GM19043 (cell line): ENCODE measurements around the gene SYK.

Source experiments
- ATAC-seq: cut with Tn5 transposase; IDR thresholded peaks from one replicate; pipeline ENCODE4 v1.9.1; 2021; ENCODE audit warnings: low read depth; ENCODE audit not compliant: unreplicated experiment

The SYK gene

DNA sequence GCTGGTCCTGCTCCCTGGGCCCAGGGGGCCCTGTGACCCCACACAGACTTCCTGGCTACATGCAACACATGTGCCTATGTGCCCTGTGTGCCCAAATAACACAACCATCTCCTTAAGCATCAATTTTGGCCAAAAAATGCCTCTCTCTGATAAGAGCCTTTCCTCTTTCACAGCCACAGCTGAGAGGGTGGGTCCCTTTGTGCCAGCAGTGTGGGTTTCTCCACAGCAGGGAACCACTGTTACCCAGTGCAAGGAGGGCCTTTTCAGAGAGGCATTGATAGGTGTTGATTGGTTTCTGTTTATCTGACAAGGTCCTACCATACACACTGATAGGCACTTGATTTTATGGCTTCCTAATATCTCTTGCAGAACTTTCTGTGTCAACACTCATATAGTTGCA, 42.7 kb downstream of the SYK start:
- no peak for ATAC-seq

DNA sequence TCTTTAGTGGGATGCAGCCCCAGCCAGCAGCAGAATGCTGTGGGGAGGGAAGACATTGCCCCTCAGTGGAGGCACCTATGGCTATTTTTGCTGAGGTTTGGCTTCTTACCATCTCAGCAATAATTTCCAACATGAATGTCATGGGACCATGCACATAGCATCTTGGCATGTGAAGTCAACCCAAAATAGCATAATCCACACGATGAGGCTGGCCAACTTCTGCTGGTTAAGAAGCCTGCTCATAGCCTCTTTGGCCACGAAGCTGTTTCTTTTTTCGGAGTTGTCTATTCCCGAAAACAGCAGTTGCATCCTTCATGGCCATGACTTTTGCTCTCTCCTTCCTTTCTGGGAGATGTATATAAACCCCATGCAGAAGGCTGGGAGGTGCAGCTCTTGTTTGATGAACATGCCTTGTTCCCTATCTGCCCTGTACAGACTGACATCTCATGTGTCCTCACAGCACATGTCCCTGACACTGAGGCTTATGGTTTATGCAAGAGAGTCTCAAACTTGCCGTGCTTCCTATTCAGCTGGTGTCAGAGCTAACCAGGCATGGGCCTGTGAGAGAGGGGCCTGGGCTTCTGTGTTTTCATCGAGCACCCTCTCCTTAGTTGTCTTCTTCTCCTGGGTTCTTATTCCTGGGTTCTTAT, 45.3 kb downstream of the SYK start:
- no peak for ATAC-seq

DNA sequence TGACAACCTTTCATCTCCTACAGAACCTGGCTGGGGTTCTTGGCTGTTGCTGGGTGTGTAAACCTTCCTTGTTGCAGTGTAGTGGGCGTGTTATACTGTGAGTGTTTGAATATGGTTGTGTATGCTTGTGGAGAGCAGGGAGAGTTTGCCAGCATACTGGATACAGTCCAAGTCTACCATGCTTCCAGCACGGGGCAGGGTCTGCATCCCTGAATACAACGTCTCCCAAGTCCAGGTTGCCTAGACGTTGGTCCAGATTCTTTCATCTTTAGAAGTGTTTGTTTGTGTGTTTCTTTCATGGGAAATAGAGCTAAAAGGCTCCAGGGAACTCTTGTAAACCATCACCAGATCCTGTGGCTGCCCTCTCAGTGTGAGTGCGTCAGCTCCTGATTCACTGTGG, 46.4 kb downstream of the SYK start:
- no peak for ATAC-seq

DNA sequence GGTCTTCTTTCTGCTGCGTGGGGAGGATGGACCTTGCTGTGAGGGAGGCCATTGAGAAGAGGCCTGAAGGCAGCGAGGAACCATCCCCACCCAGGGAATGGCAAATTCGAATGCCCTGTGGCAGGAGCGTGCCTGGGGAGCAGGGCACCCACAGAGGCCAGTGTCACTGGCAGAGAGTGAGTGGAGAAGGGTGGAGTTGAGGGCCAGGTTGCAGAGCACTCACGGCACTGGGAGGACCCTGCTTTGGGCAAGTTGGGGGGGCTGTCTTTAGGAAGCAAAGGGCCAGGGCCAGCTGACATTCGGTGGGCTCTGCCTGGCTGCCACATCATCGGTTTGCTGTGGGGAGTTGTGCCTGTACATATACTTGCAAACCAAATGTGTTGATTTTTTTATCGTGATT, 47.2 kb downstream of the SYK start:
- ATAC-seq: no peak

DNA sequence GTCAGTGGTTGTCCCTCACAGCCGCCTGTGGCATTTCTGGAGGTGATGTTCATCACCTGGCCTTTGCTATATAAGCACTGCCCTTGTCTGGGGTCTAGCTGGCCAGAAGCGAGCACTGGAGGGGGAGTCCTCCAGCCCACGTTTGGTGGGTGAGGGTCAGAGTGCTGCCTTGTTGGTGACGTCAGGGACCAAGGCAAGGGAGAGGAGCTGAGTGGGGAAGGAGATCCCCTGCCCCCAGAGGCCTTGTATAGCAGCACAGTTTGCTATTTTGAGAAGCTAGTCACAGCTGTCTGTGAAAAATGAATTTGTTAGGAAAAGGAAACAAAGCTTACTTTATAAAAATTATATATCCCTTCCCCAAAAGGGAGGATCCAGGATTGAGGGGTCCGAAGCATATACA, 49.8 kb downstream of the SYK start:
- no peak for ATAC-seq

DNA sequence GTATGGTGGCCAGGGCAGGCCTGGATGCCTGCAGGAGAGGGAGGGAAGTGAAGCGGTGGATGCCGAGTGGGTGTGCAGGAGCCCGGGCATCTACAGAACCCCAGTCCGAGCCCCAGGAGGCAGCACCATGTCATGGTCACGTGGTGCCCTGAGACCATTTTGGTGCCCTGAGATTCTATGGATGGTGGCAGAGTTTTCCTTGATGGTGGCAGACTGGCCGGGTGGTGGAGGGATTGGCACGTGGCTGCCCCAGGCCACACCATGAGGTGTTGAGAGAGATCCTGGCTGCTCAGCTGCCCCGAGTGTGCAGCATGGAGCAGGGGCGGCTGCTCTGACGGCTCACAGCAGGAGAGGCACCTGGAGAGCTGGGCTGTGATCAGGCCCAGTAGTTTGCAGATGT, 52.3 kb downstream of the SYK start:
- no peak for ATAC-seq

DNA sequence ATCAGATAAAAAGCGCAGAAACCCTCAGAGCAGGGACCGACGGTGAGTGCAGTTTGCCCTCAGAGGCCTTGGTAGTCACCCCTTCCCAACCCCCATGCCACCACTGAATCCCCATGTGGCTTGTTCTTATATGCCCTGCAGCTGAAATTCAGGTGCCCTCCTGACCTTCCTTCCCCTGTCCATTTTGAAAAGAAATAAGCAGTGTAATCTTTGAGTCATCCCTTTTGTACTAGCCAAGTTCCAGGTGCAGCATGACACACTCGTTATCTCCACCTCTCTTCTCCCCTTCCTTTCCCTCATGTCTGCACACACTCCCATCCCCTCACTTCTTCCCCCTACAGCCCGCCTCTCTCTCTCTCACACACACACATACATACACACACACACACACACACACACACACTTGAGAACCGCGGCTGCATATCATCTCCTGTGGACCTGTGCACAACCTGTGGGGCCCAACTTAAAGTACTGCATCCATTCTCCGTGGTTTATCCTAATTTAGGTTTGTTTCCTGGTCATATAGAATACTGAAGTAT, 53.1 kb downstream of the SYK start:
- no peak for ATAC-seq

DNA sequence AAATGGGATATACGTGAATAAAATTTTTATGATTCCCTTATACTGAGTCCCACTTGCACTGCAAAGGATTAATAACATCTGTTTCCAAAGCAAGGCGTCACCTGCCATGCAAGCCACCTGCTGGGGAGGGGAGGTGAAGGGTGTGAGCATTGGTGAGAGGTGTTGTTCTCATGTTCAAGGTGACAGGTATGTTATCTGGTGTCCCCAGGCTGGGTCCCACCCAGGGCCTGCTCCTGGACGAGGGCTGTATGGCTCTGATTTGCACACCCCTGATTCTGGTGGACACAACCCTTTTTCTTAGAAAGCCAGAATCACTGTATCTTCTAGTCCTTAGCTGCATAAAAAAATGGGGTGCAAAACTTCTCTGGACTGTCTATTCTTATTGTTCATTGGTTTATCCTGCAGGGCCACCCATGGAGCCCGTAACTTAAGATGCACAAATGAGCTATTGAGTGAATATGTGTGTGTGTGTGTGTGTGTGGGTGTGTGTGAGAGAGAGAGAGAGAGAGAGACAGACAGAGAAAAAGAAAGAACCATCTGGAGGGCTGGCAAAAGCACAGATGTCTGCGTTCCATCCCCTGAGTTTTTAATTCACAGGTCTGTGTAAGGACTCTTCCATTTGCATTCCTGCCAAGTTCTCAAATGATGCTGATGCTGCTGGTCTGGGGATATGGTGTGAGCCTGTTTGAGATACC, 53.7 kb downstream of the SYK start:
- no peak for ATAC-seq

DNA sequence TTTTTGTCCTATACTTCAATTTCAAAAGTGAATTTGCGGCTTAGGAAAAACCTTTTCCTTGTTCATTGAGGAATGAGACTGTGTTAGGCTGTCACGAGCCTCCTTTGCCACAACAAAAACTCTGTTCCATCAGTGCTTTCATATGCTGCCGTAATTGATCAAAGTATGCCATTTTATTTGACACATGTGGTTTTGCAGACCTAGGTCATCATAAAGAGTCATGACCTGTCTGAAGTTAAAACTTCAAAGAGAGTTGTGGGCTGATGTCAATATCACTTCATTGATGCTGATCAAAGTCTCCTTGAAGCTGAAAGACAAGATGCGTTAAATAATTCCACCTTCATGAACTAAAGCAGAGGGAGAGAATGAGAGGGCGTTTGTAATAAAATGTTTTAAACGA, 55.5 kb downstream of the SYK start:
- ATAC-seq: no peak

DNA sequence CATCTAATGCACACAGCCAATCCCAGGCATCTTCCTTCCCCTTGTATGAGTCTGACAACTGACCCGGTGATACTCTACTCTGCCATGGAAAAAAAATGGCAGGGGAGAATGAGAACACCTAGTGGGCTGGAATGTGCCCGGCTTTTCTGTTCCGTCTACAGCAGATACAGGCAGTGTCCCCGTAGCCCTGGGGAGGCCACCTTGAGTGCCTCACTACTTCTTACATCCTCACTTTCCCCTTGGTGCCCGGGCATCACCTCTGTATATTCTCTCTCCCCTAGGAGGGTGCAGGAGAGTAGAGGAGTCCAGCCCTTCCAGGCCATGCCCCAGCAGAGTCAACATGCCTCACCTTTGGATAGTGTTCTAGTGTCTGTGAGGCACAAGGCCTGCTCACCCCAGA, 56.2 kb downstream of the SYK start:
- no peak for ATAC-seq

DNA sequence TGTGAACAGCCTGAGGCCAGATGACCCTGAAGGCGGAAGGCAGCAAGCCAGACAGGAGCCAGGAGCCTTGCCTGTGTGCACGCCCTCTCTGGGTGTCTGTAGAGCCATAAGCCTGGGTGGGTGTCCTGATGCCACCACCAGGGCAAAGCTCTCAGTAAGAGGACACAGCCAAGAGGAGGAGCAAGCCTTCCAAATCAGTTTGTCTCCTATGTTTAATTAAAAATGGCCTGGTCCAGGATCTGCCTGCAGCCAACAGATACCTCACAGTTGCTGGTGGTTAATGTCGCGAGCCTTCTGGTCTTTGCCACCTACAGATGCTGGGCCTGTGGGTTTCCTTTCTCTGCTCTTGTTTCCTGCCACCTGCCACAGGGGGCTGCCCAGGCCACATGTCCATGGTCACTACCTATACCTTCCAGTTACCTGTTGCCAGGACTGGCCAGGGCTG, 56.9 kb downstream of the SYK start:
- no peak for ATAC-seq

DNA sequence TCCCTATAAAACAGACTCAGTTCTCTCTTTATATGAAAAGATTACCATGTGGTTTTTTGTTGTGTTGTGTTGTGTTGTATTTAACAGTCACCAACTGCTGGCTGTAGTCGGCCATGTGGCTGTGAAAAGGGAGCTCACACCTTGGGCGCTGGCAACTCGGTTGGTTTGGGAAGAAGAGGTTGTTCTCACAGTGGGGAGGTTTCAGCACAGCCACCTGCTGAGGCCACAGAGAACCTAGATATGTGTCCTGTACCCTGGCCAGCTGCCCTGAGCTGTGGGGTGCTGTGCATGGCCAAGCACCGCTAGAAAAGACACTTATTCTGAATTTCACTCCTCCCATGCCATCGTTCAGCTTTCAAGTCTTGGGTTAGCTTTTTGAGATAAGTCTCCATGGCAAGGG, 58.8 kb downstream of the SYK start:
- no peak for ATAC-seq

DNA sequence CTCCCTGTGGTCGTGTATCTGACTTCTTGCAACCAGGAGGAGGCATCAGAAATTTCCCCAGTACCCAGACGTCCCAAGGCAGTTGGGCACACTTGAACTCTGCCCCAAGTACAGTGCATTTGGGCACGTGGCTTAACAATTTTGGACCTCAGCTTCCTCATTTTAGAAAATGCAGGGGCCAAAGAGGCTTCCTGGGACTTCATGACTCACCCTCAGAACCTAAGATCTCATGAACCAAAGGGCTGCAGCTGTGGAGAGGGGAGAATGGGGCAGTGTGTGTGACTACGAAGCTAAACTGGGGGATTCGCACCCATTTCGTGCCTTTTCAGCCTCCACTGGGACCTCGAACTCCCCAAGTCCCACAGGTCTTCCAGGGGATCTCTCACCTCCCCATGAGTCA, 59.2 kb downstream of the SYK start:
- ATAC-seq: no peak

DNA sequence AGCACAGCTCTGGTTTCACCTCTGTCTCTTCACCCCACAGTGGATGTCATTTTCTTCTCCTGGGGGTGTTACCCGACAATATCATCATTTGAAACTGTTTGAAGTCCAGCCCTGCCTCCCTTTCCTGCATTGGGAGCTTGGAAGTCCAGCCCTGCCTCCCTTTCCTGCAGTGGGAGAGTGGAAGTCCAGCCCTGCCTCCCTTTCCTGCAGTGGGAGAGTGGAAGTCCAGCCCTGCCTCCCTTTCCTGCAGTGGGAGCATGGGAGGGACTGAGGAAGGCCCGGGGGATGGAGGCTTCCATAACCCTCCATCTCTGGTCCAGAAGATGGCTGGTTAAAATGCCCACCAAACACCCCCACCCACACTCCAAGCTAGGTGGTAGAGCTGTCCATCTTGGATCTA, 59.8 kb downstream of the SYK start:
- ATAC-seq: no peak

DNA sequence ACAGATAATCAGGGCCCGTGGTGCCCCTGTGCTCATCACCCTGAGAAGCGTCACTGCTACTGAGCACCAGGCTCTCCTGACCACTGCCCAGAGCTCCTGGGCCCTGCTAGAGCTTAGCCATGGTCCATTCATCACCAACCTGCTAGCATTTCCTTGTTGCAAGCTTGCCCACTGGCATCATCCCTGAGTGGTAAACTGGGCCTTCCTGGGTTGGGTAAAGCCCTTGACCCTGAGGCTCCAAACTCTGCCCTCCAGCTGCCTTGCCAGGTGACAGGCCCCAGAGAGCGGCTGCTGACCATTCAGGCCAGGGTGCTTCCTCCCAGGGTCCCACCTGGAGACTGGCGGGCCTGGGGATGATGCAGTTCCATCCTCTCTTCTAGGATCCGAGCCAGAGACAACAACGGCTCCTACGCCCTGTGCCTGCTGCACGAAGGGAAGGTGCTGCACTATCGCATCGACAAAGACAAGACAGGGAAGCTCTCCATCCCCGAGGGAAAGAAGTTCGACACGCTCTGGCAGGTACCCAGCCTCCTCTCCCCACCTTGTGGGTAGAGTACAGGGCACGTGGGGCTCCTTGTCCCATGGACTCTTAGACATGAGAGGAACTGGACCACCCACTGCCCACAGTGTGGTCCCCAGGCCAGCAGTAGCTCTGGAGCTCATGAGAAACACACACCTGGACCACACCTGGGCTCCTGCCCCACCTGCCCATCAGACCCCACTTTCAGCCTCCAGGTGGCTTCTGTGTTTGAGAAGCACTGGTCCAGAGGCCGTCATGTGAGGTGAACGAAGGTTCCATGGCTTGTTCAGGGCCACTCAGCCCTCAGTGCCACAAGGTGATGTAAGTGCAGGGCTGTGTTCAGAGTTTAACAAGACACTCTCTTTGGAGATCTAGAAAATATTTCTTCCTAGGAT, 60.5 kb downstream of the SYK start:
- no peak for ATAC-seq

DNA sequence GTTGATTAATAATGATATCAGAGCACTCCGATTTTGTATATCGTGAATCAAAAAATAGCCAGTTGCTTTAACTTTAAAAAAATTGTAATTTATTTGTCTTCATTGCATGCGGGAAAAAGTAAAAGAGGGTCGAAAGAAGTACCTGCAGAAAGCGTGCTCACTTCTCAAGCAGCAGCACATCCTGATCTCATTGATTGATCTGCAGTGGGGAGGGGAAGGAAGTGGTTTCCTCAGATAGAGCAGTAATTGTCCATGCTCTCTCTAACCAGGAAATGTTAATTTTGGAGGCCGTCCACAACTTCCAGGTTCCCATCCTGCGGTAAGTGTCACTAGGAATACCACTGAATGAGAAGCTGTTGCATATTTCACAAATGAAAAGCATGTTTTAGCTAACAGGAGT, 63.2 kb downstream of the SYK start:
- no peak for ATAC-seq

DNA sequence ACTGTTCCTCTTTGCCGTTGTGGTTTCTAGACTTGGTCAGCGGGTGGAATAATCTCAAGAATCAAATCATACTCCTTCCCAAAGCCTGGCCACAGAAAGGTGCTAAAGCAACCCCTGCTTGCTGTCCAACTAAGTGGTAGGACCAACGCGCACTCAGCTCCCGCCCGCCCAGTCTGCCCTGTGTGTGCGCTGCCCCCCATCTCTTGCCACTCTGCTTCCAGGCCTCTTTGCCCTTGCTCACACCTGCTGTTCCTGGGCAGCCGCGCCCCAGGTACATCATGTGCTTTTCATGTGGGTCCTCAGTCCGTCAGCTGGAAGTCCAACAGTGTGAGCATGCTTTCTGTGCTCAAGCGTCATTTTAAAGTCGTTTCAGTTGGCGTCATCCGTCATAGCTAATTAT, 65.5 kb downstream of the SYK start:
- no peak for ATAC-seq

DNA sequence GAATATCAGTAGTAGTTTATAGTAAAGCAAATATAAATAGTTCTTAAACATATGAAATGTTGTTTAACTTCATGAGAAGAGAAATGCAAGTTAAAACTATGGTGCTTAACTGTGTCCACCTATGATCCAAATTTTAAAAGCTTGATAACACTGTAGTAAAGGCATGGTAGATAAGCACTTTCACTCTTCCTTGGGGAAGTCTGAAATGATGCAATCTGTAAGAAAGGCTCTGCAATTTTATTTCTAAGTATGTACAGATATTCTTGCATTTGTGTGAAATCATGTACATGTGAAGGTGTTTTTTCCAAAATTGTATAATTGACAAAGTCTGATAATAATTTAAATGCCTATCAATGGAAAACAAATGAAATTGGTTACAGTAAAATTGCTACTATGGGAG, 66.9 kb downstream of the SYK start:
- no peak for ATAC-seq

DNA sequence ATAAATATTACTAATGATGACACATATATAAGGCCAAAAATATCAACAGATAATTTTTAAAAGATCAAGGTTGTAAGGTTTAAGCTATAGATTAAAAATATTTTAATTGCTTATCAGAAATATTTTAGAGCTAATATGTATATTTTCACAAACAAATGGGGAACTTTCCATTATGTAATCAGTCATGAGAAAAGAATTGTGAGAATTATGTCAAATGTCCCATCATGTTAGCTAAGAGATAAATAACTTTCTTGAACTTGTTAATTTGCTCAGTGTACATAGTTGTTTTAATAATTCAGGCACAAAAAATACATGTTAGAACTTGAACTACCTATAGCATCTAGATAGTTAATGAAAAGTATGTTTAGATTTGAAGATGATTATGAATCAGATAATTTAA, 67.7 kb downstream of the SYK start:
- ATAC-seq: no peak

DNA sequence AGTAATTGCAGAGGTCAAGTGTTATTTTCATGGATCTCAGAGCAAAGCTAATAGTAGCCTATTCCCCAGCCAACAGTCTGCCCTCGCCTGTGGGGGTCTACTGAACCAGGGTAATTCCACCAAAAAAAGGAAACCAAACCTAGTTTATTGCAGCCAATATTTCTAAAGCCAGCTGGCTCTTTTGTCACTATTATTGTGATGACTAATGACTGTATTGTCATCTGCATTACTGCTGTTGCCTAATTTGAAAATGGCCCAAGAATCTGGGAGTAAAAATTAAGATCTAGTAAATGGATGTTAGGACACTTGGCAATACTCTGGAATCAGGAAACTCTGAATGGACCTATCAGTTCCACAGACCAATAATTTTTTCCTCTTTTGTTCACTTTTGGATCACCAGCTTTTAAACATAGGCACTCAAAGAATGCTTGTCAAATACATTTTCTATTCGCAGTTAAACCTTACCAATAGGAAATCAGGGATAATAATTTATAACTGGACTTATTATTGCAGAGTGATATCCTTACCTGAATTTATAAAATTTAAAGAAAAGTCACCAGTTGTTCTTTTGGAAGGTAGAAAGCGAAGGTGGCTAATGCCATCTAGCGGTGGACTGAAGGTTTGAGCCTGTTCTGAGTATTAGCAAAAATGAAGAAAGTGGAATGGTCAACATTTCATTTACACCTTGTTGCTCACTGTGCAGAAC, 69.2 kb downstream of the SYK start:
- no peak for ATAC-seq
